HG02759 (cell line): ENCODE measurements around the gene NPB.
A peak's percentile ranks its signal among the peaks of the same experiment; 100 is the strongest.

Experiments used
- ATAC-seq: cut with Tn5 transposase; IDR thresholded peaks from one replicate; pipeline ENCODE4 v1.9.1; 2021; ENCODE audit warnings: mild to moderate bottlenecking, moderate library complexity; ENCODE audit not compliant: unreplicated experiment

The NPB gene

DNA sequence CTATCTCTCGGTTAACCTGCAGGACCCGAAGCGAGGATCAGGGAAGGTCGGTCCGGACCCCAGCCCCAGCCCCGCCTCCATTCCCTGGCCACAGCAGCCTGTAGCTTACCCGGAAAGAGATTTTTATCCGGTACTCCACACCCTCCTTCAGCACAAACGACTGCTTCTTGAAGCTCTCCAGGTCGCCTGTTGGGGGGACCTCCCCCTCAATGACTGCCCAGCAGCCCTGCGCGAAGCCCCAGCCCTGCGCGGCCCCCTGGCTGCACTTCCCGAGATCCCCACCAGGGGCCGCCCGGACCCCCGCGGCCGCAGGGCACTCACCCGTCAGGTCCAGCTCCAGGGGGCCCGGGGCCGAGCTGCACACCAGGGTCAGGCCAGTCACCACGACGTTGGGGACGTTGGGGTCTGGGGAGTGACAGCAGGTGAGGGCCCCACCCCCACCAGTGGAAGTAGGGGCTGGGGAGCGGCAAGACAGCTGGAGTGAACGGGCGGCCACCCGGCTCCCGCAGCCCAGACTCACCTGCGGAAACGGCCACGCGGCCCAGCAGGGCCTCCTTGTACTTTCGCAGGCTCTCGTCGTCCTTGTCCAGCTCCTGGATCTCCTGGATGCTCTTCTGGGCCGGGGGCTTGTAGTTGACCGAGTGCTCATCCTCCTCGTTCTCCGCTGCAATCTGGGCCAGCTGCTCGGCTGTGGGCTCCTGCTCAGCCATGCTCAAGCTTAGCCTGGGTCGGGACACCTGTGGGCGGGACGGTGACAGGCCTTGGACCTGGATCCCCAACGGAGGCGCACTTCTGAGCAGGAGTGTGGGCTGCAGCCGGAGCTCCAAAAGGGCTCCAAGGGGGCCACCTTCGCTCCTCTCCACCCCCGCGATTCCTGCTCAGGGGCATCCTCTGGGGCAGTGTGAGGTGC lies 32.6 kb upstream of the NPB start:
- no peak for ATAC-seq

DNA sequence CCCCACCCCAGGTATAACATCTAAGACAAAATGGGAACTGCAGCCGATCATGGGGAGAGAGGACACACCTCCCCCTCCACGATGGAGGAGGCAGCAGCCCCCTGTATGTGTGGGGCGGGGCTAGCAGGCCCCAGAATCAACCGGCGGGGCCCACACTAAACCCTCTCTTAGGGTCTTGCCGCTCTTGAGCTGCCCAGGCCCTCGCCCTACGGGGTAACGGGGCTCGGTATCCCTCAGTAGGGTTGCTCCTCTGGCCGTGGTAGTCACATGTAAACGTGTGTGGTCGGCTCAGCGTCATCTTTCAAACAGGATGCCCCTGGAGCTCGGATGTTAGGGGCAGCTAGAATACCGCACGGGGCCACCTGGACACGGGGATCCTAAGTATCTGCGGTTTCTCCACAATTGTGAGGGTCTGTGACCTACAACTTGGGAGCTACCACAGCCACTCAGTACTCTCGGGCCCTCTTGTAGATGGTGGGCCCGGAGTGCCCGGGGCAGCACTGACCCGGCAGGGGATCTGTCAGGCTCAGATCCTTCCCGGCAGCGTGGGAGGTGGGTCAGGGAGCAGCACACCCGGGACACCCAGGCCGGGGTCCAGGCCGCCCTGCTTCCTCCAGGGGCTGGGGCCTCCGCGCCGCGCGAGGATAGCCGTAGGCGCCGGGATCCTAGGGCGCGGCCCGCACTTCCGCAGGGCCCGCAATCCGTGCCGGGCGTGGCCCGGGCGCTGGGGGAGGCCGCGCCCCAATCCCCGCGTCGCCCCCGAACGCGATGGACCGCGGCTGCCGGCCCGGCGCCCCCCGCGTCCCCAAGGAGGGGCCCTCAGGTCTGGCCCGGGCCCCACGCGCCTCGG lies 31.7 kb upstream of the NPB start:
- ATAC-seq = peak; percentile 17

DNA sequence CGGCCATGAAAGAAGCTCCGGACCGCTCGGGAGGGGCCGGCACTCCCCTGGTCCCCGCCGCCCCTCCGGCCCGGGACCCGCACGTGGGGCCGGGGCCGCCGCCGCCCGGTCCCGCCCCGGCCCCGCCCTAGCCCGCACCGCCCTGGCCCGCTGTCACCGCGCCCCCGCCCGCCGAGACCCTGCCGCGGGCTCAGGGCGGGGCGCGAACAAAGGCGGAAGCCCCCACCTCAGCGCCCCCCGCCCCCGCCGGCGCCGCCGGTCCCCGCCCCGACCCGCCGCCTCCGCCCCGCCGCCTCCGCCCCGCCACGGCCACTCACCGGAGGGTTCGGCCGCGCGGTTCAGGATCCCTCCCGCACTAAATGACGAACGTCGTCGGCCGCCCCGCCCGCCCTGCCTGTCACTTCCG lies 31.1 kb upstream of the NPB start, which contains the start of gene ARHGDIA:
TSS of gene ARHGDIA (minus strand) at position 357 of the 406 bp plus-strand sequence. CDS start 1,407 bp downstream, outside the sequence.
- ATAC-seq = peak; percentile 32

DNA sequence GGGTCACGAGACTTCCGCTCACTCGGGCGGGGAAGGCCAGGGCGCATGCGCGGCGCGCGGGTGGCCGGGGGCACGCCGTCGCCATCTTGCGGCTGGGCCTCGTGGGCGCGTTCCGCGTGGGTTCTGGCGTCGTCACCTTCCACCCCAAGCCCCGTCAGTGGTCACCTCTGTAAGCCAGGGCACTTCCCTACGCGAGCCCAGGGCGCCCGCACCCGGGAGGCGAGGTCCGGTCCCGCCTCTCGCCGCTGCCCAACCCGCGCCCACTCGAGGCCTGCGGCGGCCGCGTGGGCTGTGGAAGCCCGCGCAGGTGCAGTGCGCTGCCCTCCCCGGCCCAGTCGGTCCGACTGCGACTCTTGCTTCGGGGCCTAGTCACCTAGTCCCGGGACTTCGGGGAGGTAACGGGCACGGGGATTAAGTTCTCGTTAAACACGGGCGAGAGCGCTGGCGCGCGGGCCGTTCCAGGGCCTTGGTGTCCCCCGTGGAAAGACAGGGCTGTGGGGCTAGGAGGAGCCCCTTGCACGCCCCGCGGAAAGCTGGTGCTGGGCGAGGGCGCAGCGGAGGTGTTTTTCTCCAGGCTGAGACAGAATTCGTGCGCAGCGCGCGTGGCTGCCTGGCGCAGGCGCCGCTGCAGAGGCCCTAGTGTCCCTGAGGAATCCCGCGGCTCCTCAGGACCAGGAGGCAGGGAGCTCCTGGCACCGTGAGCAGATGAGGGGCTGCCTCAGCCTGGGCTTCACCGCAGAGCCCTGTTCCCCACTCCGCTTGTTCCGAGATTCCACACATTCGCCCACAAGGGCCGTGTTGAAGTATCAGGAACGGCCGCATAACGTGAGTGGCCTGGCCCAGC lies 30.4 kb upstream of the NPB start:
- peak; percentile 64 for ATAC-seq

DNA sequence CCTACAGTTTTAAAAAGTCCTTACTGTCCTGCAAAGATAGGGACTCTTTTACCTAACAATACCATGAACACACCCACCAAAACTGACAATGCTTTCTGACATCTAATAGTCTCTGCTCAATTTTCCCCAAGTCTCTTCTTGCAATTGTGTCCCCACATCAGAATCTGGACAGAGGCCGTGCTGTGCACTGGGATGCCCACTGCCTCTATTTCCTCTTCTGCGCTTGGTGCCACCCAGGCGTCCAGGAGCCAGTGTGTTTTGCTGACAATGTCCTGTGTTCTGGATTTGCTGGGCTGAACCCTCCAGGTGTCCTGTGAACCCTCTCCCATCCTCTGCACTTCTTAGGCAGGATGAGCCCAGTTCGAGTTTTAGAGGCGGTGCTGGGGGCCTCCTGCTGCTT lies 24.5 kb upstream of the NPB start:
- ATAC-seq = no peak

DNA sequence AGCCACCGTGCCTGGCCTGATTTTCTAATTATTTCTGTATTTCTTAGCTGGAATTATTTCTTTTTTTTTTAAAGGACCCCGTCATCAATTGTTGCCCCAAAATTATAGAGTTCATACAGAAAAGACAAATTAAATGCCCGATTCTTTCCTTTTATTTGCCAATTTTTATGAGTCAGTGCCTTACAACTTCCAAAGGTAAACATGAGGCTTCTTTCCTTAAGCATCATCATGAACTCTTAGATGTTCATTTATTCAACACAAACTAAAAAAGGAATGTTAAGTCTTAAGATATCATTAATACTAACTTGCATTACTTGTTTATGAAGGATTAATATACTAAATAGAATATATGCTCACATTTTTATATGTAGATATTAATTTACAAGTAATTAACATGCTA lies 23.7 kb upstream of the NPB start:
- ATAC-seq = no peak

DNA sequence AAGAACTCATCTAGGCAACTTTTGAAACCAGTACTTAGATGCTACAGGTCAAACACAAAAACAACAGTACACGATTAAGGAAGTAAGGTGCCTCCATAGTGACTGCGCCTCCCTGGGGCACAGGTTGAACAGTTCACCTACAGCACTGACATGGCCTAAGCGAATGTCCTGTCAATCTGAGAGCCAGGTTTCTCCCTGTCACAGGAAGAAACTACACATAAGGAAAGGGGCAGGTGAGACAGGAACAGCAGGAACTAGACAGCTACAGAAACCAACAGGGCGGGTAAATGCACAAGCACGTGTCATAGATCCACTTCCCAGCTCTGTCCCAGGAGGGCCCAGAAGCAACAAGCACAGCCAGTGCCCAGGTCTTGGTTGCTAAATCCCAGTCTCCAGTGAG lies 22.9 kb upstream of the NPB start:
- no peak for ATAC-seq

DNA sequence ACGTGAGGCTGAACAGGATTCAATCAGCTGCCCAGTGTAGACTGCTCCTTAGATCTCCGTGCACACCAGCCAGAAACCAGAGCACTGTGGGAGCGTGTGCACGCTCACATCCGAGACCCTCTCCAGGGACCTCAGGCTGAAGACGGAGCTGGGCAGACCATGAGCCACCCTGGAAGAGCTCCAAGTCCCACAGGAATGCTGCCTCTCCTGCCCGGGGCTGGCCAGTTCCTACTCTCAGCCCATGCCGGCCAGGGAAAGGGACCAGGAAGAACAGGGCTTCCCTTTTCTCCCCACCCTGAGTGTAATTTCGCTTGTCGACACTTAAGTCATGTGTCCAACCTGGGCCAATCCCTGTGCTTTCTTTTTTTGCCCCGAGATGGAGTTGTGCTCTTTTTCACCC lies 17.5 kb upstream of the NPB start:
- no peak for ATAC-seq

DNA sequence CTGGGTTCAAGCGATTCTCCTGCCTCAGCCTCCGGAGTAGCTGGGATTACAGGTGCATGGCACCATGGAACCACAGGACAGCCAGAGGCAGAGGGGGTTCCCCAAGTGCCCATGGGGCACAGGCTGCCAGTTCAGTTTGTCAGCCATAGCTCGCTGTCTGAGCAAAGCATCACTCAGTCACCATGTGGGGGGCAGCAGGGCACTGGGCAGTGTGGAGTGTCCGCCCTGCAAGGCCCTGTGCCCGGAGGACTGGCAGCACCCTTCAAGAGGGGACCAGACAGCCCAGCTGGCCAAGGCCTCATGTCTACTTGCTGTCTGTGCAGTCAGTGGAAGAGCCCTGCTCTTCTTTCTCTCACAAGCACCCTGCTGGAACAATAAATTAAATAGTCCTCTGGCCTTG lies 17.1 kb upstream of the NPB start:
- no peak for ATAC-seq

DNA sequence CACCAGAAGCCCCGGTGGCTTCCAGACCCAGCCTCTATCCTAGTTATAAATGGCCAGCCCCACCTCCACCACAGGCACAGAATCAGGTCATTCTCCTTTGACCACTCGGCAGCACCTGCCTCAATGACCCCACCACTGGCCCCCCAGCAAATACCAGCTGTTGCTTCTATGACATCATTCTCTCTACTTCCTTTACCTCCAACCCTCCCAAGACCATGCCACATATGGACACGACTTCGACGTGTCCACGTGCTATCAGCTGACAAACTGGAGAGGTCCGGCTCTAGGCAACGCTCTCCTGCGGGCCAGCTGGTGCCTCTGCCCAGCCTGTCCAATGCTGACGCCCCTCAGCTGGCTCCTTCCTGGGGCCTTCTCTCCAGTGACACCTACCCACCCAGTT lies 16.6 kb upstream of the NPB start:
- ATAC-seq = no peak

DNA sequence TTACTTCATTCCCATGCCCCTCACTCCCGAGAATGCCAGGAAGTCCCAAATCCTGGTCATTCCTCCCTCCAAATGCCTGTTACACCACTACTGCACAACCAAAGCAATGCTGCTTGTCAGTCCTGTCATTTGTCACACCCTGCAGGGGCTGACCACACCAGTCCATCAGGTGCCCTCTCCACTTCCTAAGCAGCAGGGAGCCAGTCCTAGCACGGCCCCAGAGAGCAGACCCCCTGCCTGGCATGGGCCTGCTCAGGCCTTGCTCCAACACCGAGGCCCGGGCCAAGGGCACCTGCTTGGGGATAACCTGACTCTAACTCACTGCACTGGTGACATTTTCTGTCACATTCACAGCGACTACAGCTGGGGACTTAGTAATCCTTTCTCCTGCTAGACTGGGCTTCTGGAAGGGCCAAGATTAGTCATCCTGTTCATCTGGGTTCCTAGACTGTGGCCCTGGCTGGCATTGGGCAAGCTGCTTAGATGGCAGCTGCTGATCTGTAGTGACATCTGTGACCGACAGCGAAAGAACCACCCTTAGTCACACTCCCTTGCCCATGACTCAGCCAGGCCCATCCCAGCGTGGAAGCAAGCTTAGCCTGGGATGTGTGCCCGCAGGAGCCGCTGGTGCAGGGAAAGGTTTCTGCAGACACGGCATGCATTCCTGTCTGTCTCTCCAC lies 16.0 kb upstream of the NPB start:
- no peak for ATAC-seq

DNA sequence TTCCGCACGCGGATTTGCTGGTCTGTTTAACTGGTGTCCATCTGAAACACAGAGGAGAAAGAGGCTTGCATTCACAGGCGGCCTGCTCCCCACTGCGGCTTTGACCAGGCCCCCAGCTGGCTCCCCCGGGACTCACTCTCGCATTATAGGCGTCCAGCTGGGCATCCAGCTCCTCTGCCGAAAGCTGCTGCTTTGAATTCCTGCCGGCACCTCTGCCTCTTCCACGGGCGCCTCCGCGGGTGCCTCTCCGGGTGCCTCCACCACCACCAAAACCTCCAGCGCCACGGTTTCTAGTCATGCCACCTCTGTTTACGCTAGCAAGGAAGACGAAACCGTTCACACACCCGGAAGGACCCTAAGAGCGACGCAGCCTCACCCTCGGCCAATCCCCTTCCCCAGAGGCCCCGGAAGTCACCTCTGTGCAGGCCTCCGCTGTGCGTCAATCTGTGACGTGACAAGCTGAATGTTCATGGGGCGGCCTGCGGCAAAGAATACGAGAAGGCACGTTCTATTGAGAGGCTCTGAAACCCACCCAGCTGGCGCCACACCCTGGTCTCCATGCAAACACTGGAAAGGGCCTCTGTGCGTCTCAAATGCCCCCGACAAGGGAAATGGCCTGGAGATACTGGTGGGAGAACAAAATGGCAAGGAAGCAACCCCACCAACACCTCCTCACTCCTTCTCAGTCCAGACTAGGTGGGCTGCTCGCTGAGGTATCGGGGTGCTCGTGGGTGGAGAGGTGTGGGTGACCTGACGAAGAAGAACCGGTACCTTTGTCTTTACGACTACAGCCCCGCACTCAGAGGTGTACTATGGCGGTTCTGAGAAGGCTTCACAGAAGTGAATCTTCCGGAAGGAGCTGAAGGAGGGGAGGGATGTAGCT lies 13.7 kb upstream of the NPB start:
- no peak for ATAC-seq

DNA sequence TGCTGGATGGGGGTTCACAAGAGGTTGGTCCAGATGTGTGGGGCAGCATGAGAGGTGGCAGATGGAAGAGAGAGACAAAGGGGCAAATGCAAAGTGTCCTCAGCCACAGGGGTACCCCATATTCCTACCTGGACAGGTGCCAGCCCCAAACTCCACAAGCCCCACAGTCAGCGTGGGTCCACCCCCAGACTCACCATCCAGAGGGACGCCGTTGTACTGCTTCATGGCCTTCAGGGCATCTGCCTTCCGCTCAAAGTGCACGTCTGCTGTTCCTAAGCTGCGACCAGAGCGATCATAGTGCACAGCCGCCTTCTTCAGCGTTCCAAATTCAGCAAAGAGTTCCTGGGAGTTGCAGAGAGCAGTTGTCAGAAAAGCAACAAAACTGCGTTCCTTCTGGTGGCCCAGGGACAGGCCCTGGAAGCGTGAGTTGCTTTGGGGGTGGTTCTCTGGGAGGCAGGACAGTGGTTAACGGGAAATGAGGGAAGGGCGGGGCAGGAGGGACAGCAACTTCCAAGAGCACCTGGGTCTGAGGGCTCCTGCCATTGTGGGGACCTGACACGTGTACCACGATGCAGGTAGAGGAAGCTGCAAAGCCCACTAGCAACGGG lies 12.9 kb upstream of the NPB start:
- no peak for ATAC-seq

DNA sequence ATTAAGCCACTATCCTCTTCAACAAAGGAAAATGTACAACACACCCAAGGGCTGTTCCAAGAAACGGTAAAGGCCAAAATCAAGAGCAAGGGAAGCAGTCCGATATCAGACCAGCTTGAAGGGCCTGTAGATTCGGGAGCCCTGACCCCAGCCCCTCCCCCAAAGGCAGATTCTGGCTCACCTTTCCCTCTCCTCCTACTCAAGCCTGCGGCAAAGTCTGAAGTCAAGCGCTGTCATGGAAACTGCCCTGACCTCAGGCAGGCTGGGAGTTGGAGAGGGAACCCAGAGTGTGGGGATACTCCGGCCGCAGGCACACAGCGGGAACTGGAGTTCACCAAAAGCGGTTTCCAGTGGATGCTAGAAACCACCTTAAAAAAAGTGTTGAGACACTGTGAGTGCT lies 12.4 kb upstream of the NPB start:
- ATAC-seq = no peak

DNA sequence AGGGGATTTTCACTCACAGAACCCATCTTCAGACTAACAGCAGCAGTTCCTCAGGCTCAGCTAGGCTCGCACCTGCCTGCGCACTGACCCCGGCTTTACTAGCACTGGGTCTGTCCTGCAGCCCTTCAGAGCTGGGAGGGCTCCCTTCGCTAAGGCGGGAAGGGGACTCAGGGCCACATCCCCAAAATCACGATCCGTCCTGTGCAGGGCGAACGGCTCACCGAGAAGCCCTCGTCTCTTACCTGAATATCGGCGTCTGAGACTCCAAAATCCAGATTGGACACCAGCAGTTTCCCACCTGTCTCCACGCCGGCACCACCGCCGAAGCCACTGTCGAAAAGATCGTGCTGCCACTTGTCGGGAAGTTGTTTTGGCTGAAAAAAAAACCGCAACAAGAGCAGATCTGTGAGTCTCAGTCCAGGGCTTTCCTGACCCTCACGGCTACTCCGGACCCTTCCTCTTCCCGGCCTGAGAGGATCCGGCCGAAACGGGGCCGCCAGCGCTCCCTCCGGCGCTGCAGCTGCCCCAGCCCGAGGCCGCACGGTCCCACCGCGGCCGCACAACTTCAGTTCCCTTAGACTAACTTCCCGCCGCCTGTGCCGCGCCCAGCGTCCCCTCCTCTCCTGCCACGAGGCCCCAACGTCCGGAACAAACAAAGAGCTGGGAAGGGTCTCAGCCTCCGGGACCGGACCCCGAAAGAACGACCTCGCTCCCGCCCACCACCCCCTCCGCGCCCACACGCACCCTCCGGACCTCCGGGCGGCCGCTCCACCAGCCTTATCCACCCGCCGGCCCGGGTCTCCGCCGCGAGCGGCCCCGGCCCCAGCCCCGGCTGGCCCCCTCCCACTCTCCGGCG lies 11.4 kb upstream of the NPB start:
- no peak for ATAC-seq

DNA sequence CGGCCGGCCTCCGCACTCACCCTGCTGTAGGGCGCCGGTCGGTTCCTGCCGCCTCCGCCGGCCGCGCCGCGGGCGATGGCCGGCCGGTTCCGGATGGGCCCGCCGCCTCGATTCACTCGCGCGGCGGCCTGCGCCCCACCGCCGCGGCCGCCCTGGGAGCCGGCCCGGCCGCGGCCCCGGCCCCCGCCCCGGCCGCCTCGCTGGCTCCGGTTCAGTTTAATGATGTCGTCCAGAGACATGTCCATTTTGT lies 10.8 kb upstream of the NPB start:
- no peak for ATAC-seq

DNA sequence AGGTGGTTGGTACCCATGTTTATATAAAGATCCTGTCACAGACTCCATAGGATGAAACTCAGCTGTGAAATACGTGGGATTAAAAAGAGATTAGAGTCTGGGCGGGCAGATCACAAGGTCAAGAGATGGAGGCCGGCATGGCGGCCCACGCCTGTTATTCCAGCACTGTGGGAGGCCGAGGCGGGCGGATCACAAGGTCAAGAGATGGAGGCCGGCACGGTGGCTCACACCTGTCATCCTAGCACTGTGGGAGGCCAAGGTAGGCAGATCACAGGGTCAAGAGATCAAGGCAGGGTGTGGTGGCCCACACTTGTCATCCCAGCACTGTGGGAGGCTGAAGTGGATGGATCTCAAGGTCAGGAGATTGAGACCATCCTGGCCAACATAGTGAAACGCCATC lies 6.6 kb upstream of the NPB start:
- ATAC-seq = no peak
